ENCODE results near the gene LGALS8. TPM values are rescaled to one million over a fixed set of nuclear protein-coding genes. Genes with fewer than 3 reads are reported as not detected.

The LGALS8 gene
- total and polyA plus RNA-seq, 3 experiments from 2014 or later, result 47.3 to 54.4 (median 48.9) TPM

- Histone ChIP-seq H3K27ac (ENCODE audit: low read depth, low read length) (peak overlapping the region; percentile 95), H3K4me1 (ENCODE audit: insufficient read depth, low read length) (peaks cover 10% of the 10 kb centered on the region), H3K27me3 (ENCODE audit: insufficient read depth, low read length, poor library complexity, severe bottlenecking) (no peaks in the 10 kb centered on the region), H3K9me3 (ENCODE audit: low read length) (no peaks in the 10 kb centered on the region), H3K4me3 (ENCODE audit: low read length) (peak overlapping the region; percentile 94), H3K36me3 (ENCODE audit: insufficient read depth, low read length) (peaks cover 15% of the 10 kb centered on the region)
- Mint-ChIP-seq H3K27me3 (peaks cover 0 to 2% of the 10 kb centered on the region in 2 donors), H3K9me3 (no peaks in the 10 kb centered on the region), H3K36me3 (peaks cover 8 to 32% (median 14%) of the 10 kb centered on the region in 3 donors), H3K4me1 (peaks cover 32 to 55% (median 43%) of the 10 kb centered on the region in 3 donors), H3K4me3 (peak overlapping the region; percentile 98 to 100 (median 99)), H3K27ac (peak overlapping the region; percentile 94 to 100 (median 98))
- CTCF ChIA-PET, result no interaction called here
- DNase-seq, result peak in 1 of 5 donors; percentile 14
- POLR2A ChIA-PET, result no interaction called here
These were observed 662 bp upstream of the LGALS8 start for GRCh38 chr1:236522937-236523703.

GRCh38 chr1:236524142-236524894 is 536 bp downstream of the LGALS8 start:
- Mint-ChIP-seq H3K9me3 (no peaks in the 10 kb centered on the region), H3K4me1 (peaks cover 35 to 55% (median 44%) of the 10 kb centered on the region in 3 donors), H3K27ac (peak overlapping the region; percentile 94 to 100 (median 98)), H3K27me3 (peaks cover 0 to 2% of the 10 kb centered on the region in 2 donors), H3K4me3 (peak overlapping the region; percentile 98 to 100 (median 99)), H3K36me3 (peaks cover 8 to 39% (median 14%) of the 10 kb centered on the region in 3 donors)
- peak overlapping the region; percentile 94 for H3K4me3 ChIP-seq (ENCODE audit: low read length)
- no peaks in the 10 kb centered on the region for H3K9me3 ChIP-seq (ENCODE audit: low read length)
- no peaks in the 10 kb centered on the region for H3K27me3 ChIP-seq (ENCODE audit: insufficient read depth, low read length, poor library complexity, severe bottlenecking)
- CTCF ChIA-PET, result no interaction called here
- H3K36me3 ChIP-seq (ENCODE audit: insufficient read depth, low read length), result peaks cover 15% of the 10 kb centered on the region
- H3K27ac ChIP-seq (ENCODE audit: low read depth, low read length), result peak overlapping the region; percentile 95
- H3K4me1 ChIP-seq (ENCODE audit: insufficient read depth, low read length), result peaks cover 10% of the 10 kb centered on the region
- POLR2A ChIA-PET, result no interaction called here
- DNase-seq, result peak; percentile 34 to 74 (median 66)

GRCh38 chr1:236524895-236525184 is 1.1 kb downstream of the LGALS8 start:
- Mint-ChIP-seq H3K27me3 (peaks cover 0 to 2% of the 10 kb centered on the region in 2 donors), H3K27ac (peak overlapping the region; percentile 94 to 100 (median 98))
- CTCF ChIA-PET, result no interaction called here

GRCh38 chr1:236526079-236526478 is 2.3 kb downstream of the LGALS8 start:
- no peaks in the 10 kb centered on the region for H3K9me3 Mint-ChIP-seq
- peak overlapping the region in 6 of 8 donors; percentile 5 to 78 (median 50) for H3K27ac Mint-ChIP-seq
- Histone ChIP-seq H3K9me3 (ENCODE audit: low read length) (no peaks in the 10 kb centered on the region), H3K4me3 (ENCODE audit: low read length) (no peak overlapping the region), H3K4me1 (ENCODE audit: insufficient read depth, low read length) (peaks cover 16% of the 10 kb centered on the region), H3K27ac (ENCODE audit: low read depth, low read length) (no peak overlapping the region), H3K36me3 (ENCODE audit: insufficient read depth, low read length) (peaks cover 26% of the 10 kb centered on the region), H3K27me3 (ENCODE audit: insufficient read depth, low read length, poor library complexity, severe bottlenecking) (no peaks in the 10 kb centered on the region)
- peaks cover 0 to 2% of the 10 kb centered on the region in 2 donors for H3K27me3 Mint-ChIP-seq
- H3K36me3 Mint-ChIP-seq, result peaks cover 8 to 53% (median 17%) of the 10 kb centered on the region in 3 donors
- peaks cover 44 to 63% (median 55%) of the 10 kb centered on the region in 3 donors for H3K4me1 Mint-ChIP-seq
- peak overlapping the region in 3 of 7 donors; percentile 37 to 74 (median 45) for H3K4me3 Mint-ChIP-seq
- no peak for DNase-seq
- ChIA-PET POLR2A (interaction anchor here (1.2 kb wide), 1 partner anchor 9 kb away, joined by 3 read pairs; no protein-coding TSS in a partner anchor), CTCF (no interaction called here)

More at GRCh38 chr1:236524895-236525184, 1.1 kb downstream of the LGALS8 start:
- H3K27me3 ChIP-seq (ENCODE audit: insufficient read depth, low read length, poor library complexity, severe bottlenecking), result no peaks in the 10 kb centered on the region
- H3K9me3 ChIP-seq (ENCODE audit: low read length), result no peaks in the 10 kb centered on the region
- peaks cover 15% of the 10 kb centered on the region for H3K36me3 ChIP-seq (ENCODE audit: insufficient read depth, low read length)
- H3K9me3 Mint-ChIP-seq, result no peaks in the 10 kb centered on the region
- POLR2A ChIA-PET, result interaction anchor here (0.6 kb wide), 1 partner anchor 10 kb away, joined by 3 read pairs; no protein-coding TSS in a partner anchor
- H3K36me3 Mint-ChIP-seq, result peaks cover 8 to 41% (median 14%) of the 10 kb centered on the region in 3 donors
- H3K4me1 ChIP-seq (ENCODE audit: insufficient read depth, low read length), result peaks cover 10% of the 10 kb centered on the region
- H3K4me3 ChIP-seq (ENCODE audit: low read length), result peak overlapping the region; percentile 94
- peaks cover 35 to 55% (median 44%) of the 10 kb centered on the region in 3 donors for H3K4me1 Mint-ChIP-seq
- H3K27ac ChIP-seq (ENCODE audit: low read depth, low read length), result peak overlapping the region; percentile 95
- DNase-seq, result no peak
- H3K4me3 Mint-ChIP-seq, result peak overlapping the region; percentile 98 to 100 (median 99)

- POLR2A ChIA-PET, result no interaction called here
- Mint-ChIP-seq H3K4me3 (no peak overlapping the region), H3K27me3 (no peaks in the 10 kb centered on the region), H3K36me3 (peaks cover 8 to 67% (median 28%) of the 10 kb centered on the region in 3 donors), H3K4me1 (peaks cover 47 to 66% (median 66%) of the 10 kb centered on the region in 3 donors), H3K9me3 (no peaks in the 10 kb centered on the region), H3K27ac (peak overlapping the region in 5 of 8 donors; percentile 30 to 79 (median 43))
- no peaks in the 10 kb centered on the region for H3K9me3 ChIP-seq (ENCODE audit: low read length)
- H3K27ac ChIP-seq (ENCODE audit: low read depth, low read length), result no peak overlapping the region
- H3K4me1 ChIP-seq (ENCODE audit: insufficient read depth, low read length), result peaks cover 19% of the 10 kb centered on the region
- no peak overlapping the region for H3K4me3 ChIP-seq (ENCODE audit: low read length)
- H3K36me3 ChIP-seq (ENCODE audit: insufficient read depth, low read length), result peaks cover 32% of the 10 kb centered on the region
- H3K27me3 ChIP-seq (ENCODE audit: insufficient read depth, low read length, poor library complexity, severe bottlenecking), result no peaks in the 10 kb centered on the region
- CTCF ChIA-PET, result no interaction called here
- DNase-seq, result no peak
These were observed 6.5 kb downstream of the LGALS8 start for GRCh38 chr1:236530286-236530685.

- H3K9me3 Mint-ChIP-seq, result no peaks in the 10 kb centered on the region
- Histone ChIP-seq H3K4me1 (ENCODE audit: insufficient read depth, low read length) (peaks cover 18% of the 10 kb centered on the region), H3K4me3 (ENCODE audit: low read length) (no peak overlapping the region), H3K9me3 (ENCODE audit: low read length) (no peaks in the 10 kb centered on the region), H3K36me3 (ENCODE audit: insufficient read depth, low read length) (peaks cover 30% of the 10 kb centered on the region), H3K27ac (ENCODE audit: low read depth, low read length) (no peak overlapping the region), H3K27me3 (ENCODE audit: insufficient read depth, low read length, poor library complexity, severe bottlenecking) (no peaks in the 10 kb centered on the region)
- no peak for DNase-seq
- CTCF ChIA-PET, result no interaction called here
- POLR2A ChIA-PET, result no interaction called here
- peaks cover 8 to 71% (median 27%) of the 10 kb centered on the region in 3 donors for H3K36me3 Mint-ChIP-seq
- H3K27ac Mint-ChIP-seq, result no peak overlapping the region
- H3K27me3 Mint-ChIP-seq, result no peaks in the 10 kb centered on the region
- peak overlapping the region in 1 of 7 donors; percentile 42 for H3K4me3 Mint-ChIP-seq
- peaks cover 50 to 71% (median 70%) of the 10 kb centered on the region in 3 donors for H3K4me1 Mint-ChIP-seq
These were observed 7.2 kb downstream of the LGALS8 start for GRCh38 chr1:236530959-236531358.

GRCh38 chr1:236532850-236533249 is 9.1 kb downstream of the LGALS8 start:
- ChIA-PET CTCF (no interaction called here), POLR2A (no interaction called here)
- H3K4me1 Mint-ChIP-seq, result peaks cover 43 to 66% (median 63%) of the 10 kb centered on the region in 3 donors
- H3K9me3 Mint-ChIP-seq, result no peaks in the 10 kb centered on the region
- Histone ChIP-seq H3K27me3 (ENCODE audit: insufficient read depth, low read length, poor library complexity, severe bottlenecking) (no peaks in the 10 kb centered on the region), H3K4me1 (ENCODE audit: insufficient read depth, low read length) (peaks cover 15% of the 10 kb centered on the region), H3K36me3 (ENCODE audit: insufficient read depth, low read length) (peaks cover 17% of the 10 kb centered on the region), H3K27ac (ENCODE audit: low read depth, low read length) (no peak overlapping the region), H3K9me3 (ENCODE audit: low read length) (no peaks in the 10 kb centered on the region), H3K4me3 (ENCODE audit: low read length) (no peak overlapping the region)
- H3K27ac Mint-ChIP-seq, result peak overlapping the region in 5 of 8 donors; percentile 2 to 76 (median 71)
- peak overlapping the region in 3 of 7 donors; percentile 19 to 59 (median 30) for H3K4me3 Mint-ChIP-seq
- no peaks in the 10 kb centered on the region for H3K27me3 Mint-ChIP-seq
- no peak for DNase-seq
- H3K36me3 Mint-ChIP-seq, result peaks cover 0 to 68% (median 18%) of the 10 kb centered on the region in 3 donors

Data from CD8-positive, alpha-beta memory T cell (primary cell).